Anterior cingulate cortex (tissue), 58 donors: ENCODE measurements around the gene IGFBP2.
A peak's percentile ranks its signal among the peaks of the same experiment; 100 is the strongest.
"Not testable (repeated sequence)": the region's sequence is repeated elsewhere in the genome, so short reads cannot be mapped to it uniquely, and the experiment has no call there.

Source experiments
- DNase-seq, 58 donors: peaks; one replicate each; lab custom pipeline; 2025; lab: John Stamatoyannopoulos, UW

Gene IGFBP2

GRCh38 chr2:216632952-216633615 lies at the start of gene IGFBP2:
Gene IGFBP2 (plus strand): TSS chr2:216633420. CDS start chr2:216633524, 104 bp downstream.
- DNase-seq, result peak in 3 of 58 donors; percentile 6 to 25 (median 10)

- DNase-seq, result peak in 4 of 58 donors; percentile 11 to 40 (median 33)
Observed at GRCh38 chr2:216583606-216584005, 49.6 kb upstream of the IGFBP2 start.

GRCh38 chr2:216584112-216584511 lies 49.1 kb upstream of the IGFBP2 start:
- peak in 30 of 58 donors; percentile 2 to 78 (median 30) for DNase-seq

GRCh38 chr2:216585441-216585840 lies 47.8 kb upstream of the IGFBP2 start:
- DNase-seq, result no peak

GRCh38 chr2:216588861-216589710 lies 44.1 kb upstream of the IGFBP2 start:
- DNase-seq, result no peak

GRCh38 chr2:216589791-216590190 lies 43.4 kb upstream of the IGFBP2 start:
- no peak for DNase-seq

GRCh38 chr2:216590780-216591179 lies 42.4 kb upstream of the IGFBP2 start:
- DNase-seq, result no peak

- no peak for DNase-seq
Observed at GRCh38 chr2:216591480-216591879, 41.7 kb upstream of the IGFBP2 start.

- DNase-seq, result no peak
Observed at GRCh38 chr2:216594081-216594480, 39.1 kb upstream of the IGFBP2 start.

- DNase-seq, result no peak
Observed at GRCh38 chr2:216596236-216596979, 36.8 kb upstream of the IGFBP2 start.

GRCh38 chr2:216596980-216597509 lies 36.2 kb upstream of the IGFBP2 start:
- DNase-seq, result no peak

GRCh38 chr2:216597825-216598224 lies 35.4 kb upstream of the IGFBP2 start:
- not testable (repeated sequence) for DNase-seq

GRCh38 chr2:216601632-216602409 lies 31.4 kb upstream of the IGFBP2 start:
- DNase-seq, result no peak

- DNase-seq, result no peak
Observed at GRCh38 chr2:216603010-216603883, 30.0 kb upstream of the IGFBP2 start.

- DNase-seq, result no peak
Observed at GRCh38 chr2:216603884-216604245, 29.4 kb upstream of the IGFBP2 start.

- no peak for DNase-seq
Observed at GRCh38 chr2:216604458-216604857, 28.8 kb upstream of the IGFBP2 start.

- DNase-seq, result no peak
Observed at GRCh38 chr2:216606551-216607276, 26.5 kb upstream of the IGFBP2 start.

GRCh38 chr2:216607277-216607560 lies 26.0 kb upstream of the IGFBP2 start:
- DNase-seq, result no peak

GRCh38 chr2:216608525-216608924 lies 24.7 kb upstream of the IGFBP2 start:
- DNase-seq, result no peak
